ENCODE data around the gene TIMP3.
"Not testable (repeated sequence)": the region's sequence is repeated elsewhere in the genome, so short reads cannot be mapped to it uniquely, and the experiment has no call there.

Gene TIMP3

DNA sequence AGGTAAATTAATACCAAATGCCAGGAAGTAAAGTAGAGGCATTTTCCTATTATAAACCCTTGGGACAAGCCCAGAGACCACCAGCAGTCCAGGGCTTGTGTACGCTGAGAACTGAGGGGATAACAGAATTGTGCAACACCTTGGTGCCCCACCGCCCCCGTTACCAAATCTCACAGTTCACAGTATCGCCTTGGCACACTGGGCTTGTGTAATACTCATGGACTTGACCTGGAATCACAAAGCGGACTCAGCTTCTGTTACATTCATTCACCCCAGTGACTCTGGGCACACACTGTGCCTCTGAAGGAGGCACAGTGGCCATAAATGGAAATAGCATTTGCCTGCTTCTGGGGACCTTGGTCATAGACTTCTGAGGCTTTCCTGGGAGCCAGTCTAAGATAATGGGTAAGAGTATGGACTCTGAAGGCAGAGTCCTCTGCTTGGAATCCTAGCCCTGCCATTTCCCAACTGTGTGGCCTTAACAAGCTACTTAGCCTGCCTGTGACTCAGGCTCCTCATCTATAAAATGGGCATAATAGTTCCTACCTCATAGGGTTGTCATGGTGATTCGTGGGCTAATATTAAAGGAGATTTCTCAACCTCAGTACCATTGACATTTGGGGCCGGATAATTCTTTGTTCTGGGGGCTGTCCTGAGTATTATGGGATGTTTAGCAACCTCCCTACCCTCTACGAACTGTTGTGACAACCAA, 53.7 kb downstream of the TIMP3 start:
- no peak for DNase-seq (ENCODE audit: low read depth in 2 of 2)

DNA sequence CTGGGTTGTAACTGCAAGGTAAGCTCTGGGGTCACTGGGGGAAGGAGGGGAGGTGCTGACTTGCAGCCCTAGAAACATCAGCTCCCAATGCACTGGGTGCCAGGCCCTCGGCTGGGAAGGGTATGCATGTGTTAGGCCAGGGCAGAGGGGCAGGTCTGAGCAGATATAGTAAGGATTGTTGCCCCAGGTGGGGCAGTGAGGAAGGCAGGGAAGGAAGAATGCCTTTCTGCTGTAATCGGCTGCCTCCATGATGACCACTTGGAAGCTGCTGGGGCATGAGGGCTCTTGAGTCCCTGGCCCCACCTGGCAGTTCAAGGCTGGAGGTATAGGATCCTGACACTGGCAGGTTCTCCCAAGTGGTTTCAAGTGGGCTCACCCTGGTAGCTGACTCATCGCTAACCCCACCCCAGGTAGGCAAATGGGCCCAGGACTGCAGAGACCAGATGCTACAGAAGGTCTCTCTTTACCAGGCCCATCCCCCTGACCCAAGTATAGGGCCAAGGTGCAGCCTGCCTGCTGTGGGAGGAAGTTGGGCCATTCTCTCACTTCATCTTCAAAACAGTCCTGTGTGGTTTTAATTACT, 56.7 kb downstream of the TIMP3 start:
- DNase-seq (ENCODE audit: low read depth in 2 of 2): no peak

DNA sequence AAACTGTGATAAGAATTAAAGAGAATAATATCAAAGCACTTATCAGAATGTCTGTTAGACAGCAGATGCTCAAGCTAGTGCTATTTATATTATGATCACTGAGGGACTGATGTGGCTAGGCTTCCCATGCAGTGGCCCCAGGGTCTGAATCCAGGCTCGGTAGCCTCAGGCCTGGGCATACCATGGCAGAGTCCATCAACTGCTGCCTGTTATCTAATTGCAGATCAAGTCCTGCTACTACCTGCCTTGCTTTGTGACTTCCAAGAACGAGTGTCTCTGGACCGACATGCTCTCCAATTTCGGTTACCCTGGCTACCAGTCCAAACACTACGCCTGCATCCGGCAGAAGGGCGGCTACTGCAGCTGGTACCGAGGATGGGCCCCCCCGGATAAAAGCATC, 57.5 kb downstream of the TIMP3 start:
- DNase-seq (ENCODE audit: low read depth in 2 of 2): no peak

DNA sequence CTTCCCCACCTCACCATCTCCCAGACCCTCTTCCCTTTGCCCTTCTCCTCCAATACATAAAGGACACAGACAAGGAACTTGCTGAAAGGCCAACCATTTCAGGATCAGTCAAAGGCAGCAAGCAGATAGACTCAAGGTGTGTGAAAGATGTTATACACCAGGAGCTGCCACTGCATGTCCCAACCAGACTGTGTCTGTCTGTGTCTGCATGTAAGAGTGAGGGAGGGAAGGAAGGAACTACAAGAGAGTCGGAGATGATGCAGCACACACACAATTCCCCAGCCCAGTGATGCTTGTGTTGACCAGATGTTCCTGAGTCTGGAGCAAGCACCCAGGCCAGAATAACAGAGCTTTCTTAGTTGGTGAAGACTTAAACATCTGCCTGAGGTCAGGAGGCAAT, 58.2 kb downstream of the TIMP3 start:
- DNase-seq (ENCODE audit: low read depth in 2 of 2): no peak

DNA sequence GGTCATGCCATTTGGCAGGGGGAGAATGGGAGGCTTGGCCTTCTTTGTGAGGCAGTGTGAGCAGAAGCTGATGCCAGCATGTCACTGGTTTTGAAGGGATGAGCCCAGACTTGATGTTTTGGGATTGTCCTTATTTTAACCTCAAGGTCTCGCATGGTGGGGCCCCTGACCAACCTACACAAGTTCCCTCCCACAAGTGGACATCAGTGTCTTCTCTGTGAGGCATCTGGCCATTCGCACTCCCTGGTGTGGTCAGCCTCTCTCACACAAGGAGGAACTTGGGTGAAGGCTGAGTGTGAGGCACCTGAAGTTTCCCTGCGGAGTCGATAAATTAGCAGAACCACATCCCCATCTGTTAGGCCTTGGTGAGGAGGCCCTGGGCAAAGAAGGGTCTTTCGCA, 59.8 kb downstream of the TIMP3 start:
- DNase-seq (ENCODE audit: low read depth in 2 of 2): no peak

DNA sequence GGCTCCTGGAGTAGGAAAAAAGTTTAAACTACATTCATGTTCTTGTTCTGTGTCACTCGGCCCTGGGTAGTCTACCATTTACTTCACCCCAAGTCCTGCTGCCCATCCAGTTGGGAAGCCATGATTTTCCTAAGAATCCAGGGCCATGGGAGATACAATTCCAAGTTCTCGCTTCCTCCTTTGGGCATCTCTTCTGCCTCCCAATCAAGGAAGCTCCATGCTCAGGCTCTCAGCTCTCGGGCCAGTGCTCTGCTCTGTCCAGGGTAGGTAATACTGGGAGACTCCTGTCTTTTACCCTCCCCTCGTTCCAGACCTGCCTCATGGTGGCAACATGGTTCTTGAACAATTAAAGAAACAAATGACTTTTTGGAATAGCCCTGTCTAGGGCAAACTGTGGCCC, 60.6 kb downstream of the TIMP3 start:
- DNase-seq (ENCODE audit: low read depth in 2 of 2): no peak

DNA sequence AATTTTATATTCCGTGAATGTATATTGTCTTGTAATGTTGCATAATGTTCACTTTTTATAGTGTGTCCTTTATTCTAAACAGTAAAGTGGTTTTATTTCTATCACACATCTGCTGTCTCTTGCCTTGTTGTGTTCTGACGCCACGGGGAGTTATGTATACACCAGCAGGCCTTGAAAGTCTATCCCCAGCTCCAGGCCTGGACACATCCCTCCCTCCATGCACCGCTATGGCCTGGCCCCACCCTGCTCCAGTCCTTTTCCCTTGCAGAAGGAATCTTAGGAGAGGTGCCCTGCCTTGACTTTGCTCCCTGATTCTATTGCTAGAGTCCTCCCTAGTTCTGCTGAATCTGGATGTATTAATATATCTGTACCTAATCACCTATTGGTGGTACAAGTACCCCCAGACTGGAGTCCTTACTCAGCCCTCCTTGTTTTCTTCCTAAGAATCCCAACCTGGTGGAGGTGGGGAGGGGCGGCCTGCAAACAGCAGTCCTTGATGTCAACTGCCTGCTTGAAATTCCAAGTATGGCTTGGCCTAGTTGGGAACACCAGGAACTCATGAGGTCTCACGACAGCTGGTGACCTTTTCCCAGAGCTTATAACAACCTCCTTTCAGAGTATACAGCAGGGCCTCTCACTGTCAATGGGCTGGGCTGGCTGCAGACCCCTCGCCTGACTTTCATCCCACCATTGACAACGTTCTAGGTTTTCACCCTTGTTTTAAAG, 61.6 kb downstream of the TIMP3 start:
- no peak for DNase-seq (ENCODE audit: low read depth in 2 of 2)

DNA sequence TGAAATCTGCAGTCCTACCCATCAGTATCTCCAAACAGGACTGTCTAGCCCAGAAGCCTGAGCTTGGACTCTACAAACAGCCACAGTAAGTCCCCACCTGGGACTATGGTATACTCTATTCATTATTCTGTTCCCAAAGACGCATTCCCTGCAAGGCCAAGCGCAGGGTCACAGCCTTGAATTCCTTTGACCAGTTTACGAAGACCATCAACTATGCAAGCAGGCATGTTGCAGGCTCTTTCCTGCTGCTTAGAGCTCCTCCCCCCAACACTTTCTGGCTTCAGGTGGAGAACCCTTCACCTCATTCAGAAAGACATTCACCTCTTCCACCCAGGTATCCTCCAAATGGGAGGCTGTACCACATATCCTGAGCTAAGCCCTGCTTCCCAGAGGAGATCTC, 62.5 kb downstream of the TIMP3 start:
- no peak for DNase-seq (ENCODE audit: low read depth in 2 of 2)

DNA sequence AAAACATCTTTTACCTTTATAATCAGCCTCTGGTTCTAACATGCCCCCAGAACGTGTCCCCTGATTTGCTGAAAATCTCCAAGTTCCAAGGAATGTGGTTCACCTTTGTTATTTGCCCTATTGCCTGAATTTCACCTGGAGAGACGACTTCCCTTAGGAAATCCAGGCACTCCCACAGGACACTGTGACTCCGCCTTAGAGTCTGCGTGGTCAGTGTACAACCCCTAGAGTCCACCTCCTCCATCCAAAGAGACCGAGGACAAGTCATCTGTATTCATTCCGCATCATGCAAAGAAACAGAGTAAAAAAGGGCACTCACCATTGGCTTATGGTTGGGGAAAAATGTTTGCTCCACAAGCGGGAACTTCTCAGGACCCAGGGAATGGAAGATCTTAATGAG, 63.1 kb downstream of the TIMP3 start:
- DNase-seq (ENCODE audit: low read depth in 2 of 2): no peak

DNA sequence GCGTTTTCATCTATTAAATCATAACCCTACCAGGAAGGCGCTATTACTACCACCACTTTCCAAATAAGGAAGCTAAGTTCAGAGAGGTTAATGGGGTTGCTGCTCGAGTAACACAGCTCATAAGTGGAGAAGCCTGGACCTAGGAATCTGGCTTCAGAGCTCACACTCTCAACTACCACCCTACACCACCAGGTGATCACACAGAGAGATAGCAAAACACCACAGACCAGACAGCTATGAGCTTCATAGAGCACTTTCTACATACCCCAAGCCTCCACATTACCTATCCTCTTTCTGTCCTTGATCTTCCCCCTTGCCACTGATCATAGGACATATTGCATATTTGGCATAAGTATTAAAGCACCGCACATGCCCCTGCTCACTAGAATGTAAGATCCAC, 65.4 kb downstream of the TIMP3 start:
- no peak for DNase-seq (ENCODE audit: low read depth in 2 of 2)

DNA sequence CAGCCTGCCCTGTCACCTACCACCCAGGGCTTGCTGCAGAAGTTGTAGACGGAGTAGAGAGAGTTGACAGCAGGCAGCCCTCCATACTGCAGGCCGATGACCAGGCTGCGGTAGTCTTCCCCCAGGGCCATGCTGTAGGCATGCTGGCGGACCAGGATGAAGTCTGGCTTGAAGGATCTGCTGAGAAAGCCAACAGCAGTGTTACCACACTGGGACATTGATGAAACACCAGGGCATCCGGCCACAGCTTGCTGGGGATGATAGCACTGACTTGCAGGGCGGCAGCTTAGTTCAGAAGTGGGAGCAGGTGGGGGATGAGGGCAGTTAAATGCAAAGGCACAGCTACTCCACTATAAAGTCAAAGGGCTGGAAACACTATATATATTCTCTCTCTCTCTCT, 67.4 kb downstream of the TIMP3 start:
- no peak for DNase-seq (ENCODE audit: low read depth in 2 of 2)

DNA sequence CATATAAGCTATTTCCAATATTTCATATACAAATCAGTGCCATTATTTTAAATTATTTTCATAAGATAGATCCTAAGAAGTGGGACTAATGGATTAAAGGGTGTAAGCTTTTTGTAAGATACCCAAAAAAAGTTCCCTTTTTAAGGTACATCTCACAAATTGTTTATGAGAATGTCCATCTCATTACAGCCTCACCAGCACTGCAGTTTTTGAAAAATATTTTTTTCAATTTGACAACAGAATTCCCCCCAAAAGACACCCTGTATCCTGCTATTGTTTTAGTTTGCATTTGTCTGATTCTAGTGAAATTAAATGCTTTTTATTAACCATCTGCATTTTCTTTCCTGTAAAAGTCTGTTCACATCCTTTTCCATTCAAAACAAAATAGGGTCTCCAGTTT, 69.0 kb downstream of the TIMP3 start:
- no peak for DNase-seq (ENCODE audit: low read depth in 2 of 2)

DNA sequence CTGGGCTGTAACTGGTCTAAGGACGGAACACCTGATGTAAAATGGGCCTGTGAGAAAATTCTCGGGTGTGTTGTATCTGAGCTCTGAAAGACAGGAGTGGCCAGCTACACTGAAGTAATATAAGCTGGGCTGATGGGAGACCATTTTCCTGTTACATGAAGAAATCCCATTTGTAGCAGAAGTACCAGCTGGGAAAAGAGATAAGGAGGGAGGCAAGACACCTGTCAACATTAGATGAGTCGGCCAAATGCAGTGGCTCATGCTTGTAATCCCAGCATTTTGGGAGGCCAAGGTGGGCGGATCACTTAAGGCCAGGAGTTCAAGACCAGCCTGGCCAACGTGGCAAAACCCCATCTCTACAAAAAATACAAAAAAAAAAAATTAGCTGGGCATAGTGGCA, 72.1 kb downstream of the TIMP3 start:
- DNase-seq (ENCODE audit: low read depth in 2 of 2): not testable (repeated sequence)

DNA sequence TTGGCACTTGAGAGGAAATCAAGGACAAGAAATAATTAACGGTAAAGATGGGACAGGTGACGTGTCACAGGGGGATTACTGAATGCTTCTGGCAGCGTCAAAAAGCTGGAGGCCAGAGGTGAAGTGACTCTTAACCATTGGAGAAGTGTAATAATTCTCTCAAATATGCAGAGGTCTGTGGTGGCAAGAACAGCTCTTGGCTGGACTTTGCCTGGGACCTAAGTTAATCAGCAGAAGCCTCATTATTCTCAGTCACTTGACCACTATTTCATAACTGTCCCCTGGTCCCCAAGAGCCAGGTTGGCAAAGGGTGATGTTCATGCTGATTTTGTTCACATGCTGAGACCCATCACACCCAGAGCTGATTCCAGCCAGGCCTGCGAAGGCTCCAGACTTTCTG, 72.9 kb downstream of the TIMP3 start:
- DNase-seq (ENCODE audit: low read depth in 2 of 2): no peak

DNA sequence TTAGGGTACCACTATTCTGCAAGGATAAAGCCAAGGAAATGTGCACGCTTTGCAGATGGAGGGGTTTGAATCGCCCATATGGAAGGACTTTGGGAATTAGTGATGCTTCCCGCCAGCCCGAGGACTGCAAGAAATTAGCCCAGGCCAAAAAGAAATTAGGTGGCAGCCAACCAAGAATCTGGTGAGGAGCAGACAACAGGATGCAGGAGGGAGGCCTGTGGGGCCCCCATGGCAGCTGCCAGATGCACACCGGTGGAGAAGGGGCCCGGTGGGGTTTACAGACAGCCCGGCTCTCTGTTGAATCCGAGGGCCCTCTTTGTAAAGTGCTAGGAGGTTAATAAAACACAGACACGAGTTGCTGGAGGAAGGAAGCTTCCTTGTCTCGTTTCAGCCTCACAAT, 73.5 kb downstream of the TIMP3 start:
- DNase-seq (ENCODE audit: low read depth in 2 of 2): no peak

DNA sequence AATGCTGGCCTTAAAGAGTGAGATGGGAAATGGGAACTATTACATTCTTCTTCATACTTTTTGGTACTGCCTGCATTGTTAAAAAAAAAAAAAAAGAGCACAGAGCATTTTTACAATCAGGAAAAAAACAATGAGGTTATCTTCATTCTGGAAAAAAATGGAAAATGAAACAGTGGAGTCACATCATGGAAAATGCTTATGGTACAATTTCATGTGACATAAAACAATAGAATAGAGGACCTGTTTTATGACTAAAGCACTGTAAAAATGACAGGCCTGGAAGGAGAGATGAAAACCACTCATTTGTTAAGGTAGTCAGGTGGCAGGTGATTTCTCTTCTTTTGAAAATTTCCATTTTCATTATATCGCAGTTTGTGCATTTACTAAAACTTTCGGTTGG, 75.0 kb downstream of the TIMP3 start:
- no peak for DNase-seq (ENCODE audit: low read depth in 2 of 2)

DNA sequence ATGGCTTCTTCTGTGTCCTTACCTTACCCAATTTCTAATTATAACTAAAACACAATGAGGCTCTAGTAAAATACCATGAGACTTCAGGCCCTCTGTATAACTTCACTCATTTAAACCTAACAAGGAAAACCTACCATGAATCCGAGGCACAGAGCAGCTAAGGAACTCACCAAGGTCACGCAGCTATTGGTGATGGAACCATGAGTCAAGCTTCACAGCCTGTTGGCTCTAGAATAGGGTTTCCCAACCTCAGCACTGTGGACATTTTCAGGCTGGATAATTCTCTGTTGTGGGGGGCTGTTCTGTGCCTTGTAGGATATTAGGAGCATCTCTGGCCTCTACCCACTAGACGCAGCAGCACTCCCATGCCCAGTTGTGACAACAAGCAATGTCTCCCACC, 75.7 kb downstream of the TIMP3 start:
- DNase-seq (ENCODE audit: low read depth in 2 of 2): no peak

DNA sequence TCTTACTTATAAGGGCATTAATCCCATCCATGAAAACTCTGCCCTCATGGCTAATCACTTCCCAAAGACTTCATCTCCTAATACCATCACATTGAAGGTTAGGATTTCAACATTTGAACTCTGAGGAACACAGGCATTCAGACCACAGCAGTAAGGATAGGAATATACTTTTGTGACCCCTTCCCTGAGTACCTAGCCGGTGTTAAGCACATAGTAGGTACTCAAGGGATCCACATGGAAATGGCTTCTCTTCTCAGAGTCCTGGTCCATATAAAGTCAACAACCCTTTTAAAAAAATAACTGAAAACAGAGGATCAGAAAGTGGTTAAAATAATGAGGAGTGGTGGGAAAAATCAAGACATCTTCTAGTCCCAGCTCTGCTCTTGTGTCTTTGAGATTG, 78.0 kb downstream of the TIMP3 start:
- DNase-seq (ENCODE audit: low read depth in 2 of 2): no peak

DNA sequence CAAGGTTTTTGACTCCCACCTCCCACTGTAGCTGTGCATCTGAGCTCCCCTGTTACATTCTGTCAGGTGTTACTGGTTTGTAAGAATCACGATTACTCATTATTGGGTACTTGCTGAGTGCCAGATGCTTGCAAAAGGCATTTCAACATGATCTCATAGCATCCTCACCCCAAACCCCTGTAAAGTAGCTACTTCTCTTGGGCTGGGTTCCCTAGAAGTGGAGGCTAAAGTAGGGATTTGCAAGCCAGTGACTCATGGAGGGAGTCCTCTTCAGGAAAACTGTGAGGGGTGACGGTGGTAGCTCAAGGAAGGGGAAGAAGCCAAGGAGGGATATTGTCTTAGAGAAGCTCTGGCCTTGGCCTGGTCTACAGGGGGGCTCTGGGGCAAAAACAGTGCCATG, 78.6 kb downstream of the TIMP3 start:
- no peak for DNase-seq (ENCODE audit: low read depth in 2 of 2)

DNA sequence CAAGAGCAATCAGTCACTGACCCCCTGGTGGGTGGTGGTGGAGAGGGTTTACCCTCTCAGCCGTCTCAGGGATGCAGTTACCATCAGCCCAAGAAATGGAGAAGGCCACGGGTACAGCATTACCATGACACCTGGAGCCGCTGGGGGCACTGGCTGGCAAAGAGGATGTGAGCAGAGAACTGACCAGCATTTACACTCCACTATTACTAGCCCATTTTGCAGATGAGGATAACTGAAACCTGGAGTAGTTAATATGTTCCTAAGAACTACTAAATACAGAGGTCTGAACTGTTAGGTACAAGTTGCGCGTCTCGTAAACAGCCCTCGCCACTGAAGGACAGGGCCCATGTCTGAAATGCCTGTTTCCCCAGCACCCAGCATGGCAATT, 79.0 kb downstream of the TIMP3 start:
- no peak for DNase-seq (ENCODE audit: low read depth in 2 of 2)

DNA sequence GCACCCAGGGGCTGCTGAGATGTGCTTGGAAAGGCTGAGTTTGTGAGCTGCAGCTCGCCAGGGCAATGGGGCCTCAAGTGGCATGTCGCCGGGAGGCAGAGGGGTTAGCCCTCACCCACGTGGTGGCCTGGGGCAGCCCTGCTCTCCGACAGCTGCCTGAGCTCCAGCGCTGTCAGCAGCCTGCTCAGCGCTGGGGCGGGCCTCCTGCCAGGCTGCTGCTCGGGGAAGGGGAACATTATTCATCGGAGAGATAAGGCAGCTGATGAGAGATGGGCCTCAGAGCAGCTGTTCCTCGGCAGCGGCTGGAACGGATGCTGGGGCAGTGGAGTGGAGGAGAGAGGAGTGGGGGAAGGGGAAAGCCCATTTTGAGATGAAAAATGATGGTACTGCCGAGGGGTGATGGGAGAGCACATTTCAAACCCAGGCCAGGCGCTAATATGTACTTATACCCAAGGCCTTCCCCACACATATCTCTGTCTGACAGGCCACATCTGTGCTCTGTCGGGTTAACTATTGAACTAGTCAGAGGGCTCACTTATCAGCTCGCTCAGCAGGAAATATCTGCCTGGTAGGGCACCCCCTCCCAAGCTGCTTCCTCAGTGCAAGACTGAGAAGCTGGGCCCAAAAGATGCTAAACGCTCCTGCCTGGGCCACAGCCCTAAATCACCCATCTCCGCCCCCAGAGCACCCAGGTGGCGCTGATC, 79.5 kb downstream of the TIMP3 start:
- DNase-seq (ENCODE audit: low read depth in 2 of 2): peak in 1 of 2 experiments; percentile 12

DNA sequence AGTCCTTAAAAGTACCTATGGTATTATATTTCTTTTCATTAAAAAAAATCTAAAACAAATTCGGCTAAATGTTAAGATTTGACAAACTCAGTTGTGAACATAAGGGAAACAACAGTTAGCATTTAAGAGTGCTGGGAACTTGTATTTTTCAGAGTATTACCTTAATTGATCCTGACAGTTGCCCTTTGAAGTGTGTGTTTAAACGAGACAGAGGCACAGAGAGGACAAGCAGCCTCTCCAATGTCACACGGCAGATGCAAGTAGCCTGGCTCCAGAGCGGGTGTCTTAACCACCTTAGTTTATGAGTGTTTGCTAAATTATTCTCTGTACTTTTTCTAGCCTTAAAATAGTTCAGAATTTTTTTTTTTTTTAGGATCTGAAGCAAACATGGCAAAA, 80.9 kb downstream of the TIMP3 start:
- DNase-seq (ENCODE audit: low read depth in 2 of 2): no peak
